Thyroid gland (tissue), 4 donors: ENCODE measurements around the gene HCFC1. TPM values are rescaled to one million over a fixed set of nuclear protein-coding genes. Genes with fewer than 3 reads are reported as not detected.
"Not testable (repeated sequence)": the region's sequence is repeated elsewhere in the genome, so short reads cannot be mapped to it uniquely, and the experiment has no call there.

ENCODE experiments used
- DNase-seq, 2 donors: peaks; one replicate each; pipeline ENCODE4 v3.0.0-alpha.2; 2019
- H3K27ac ChIP-seq, 3 donors: fragments of 200-600 bp; sonication (generic); 1 replicate in 2 of 3; 2 replicates in 1 of 3; pipeline ENCODE4 v1.5.1; 2016 to 2019; ENCODE audit warnings: mild to moderate bottlenecking in 1 of 3, moderate library complexity in 1 of 3
- H3K27me3 ChIP-seq: fragments of 200-600 bp; sonication (generic); one replicate; pipeline ENCODE4 v1.5.1; 2019
- H3K36me3 ChIP-seq, 2 donors: fragments of 200-600 bp; sonication (generic); one replicate each; pipeline ENCODE4 v1.5.1; 2016 to 2019
- H3K4me1 ChIP-seq, 2 donors: fragments of 200-600 bp; sonication (generic); one replicate each; pipeline ENCODE4 v1.5.1; 2017 to 2019
- H3K4me3 ChIP-seq, 3 donors: fragments of 200-600 bp; sonication (generic); replicated peaks in 1 of 3; 1 replicate in 2 of 3; 2 replicates in 1 of 3; pipeline ENCODE4 v1.5.1; 2016; ENCODE audit warnings: mild to moderate bottlenecking in 1 of 3
- H3K9me3 ChIP-seq: fragments of 200-600 bp; sonication (generic); one replicate; pipeline ENCODE4 v1.5.1; 2017
- CTCF ChIP-seq, 6 experiments: fragments of 200-600 bp in 3 of 6; fragments of 450-650 bp in 3 of 6; sonication (generic) in 3 of 6; IDR thresholded peaks; one replicate each; pipeline ENCODE4 v1.5.1; 2016 to 2019; ENCODE audit warnings: antibody characterized with exemption in 6 of 6, mild to moderate bottlenecking in 2 of 6, inconsistent platforms in 1 of 6, moderate library complexity in 1 of 6
- POLR2A ChIP-seq, 2 donors: fragments of 450-650 bp; IDR thresholded peaks; one replicate each; pipeline ENCODE4 v1.6.1; 2017; ENCODE audit warnings: antibody characterized with exemption in 2 of 2, mild to moderate bottlenecking in 2 of 2, moderate library complexity in 1 of 2
- WGBS, 2 donors: methylation state at CpG; one replicate each; pipeline ENCODE4 v1.1.5; 2017; 5-methylcytosine and 5-hydroxymethylcytosine counted together
- intact Hi-C: fragments of 100-400 bp; cut with DNase I; formaldehyde crosslinking; loops from one replicate; pipeline ENCODE4 v1.15.1; 2023
- total RNA-seq, 4 donors: library from RNA; depleted of rRNA; stranded (reverse); fragments of >200 nt; gene quantifications; one replicate each; pipeline ENCODE4 v1.2.3, GENCODE V29; 2016

Gene HCFC1
- total RNA-seq, 4 donors from 2014 or later, result 23.5 to 119 (median 52.3) TPM

GRCh38 chrX:153981771-153982533, 10.3 kb upstream of the HCFC1 start:
- peaks cover 0 to 3% of the 10 kb centered on the region in 2 donors for H3K4me1 ChIP-seq
- DNase-seq, result no peak
- H3K36me3 ChIP-seq, result no peaks in the 10 kb centered on the region
- intact Hi-C loops, result no loop called here
- no peak overlapping the region for H3K4me3 ChIP-seq
- TF ChIP-seq POLR2A (IDR thresholded peaks at IDR 0.05), result no peak
- no peak for TF ChIP-seq CTCF (IDR thresholded peaks at IDR 0.05)
- WGBS, 2 donors, result 76 to 81% methylated on average over 9 to 20 of the region's 52 CpGs
- no peak overlapping the region for H3K27ac ChIP-seq
- no peaks in the 10 kb centered on the region for H3K27me3 ChIP-seq
- H3K9me3 ChIP-seq, result no peaks in the 10 kb centered on the region

DNA sequence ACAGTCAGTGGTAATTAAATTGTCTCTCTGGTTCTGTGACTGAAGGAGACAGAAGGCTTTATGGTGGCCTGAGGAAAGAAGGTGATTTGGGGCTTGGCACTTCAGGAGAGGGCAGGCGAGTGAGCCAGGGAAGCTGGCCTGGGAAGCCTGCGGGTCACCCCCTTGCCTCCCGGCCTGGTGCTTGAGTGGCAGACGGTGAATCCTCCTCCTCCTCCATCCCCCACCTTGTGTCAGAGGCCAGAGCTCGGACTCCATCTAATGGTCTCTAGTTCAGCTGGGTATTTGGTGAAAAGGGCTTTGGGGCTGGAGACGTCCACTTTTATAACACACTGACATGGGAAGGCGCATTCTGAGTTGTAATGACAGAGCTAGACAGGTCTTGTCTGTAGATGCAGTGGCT, 9.6 kb upstream of the HCFC1 start:
- Histone ChIP-seq H3K27me3 (no peaks in the 10 kb centered on the region), H3K9me3 (no peaks in the 10 kb centered on the region), H3K4me3 (no peak overlapping the region), H3K36me3 (no peaks in the 10 kb centered on the region), H3K4me1 (peaks cover 0 to 3% of the 10 kb centered on the region in 2 donors), H3K27ac (no peak overlapping the region)
- TF ChIP-seq POLR2A (IDR thresholded peaks at IDR 0.05) (no peak), CTCF (IDR thresholded peaks at IDR 0.05) (no peak)
- WGBS, 2 donors, result 85 to 90% methylated on average over 6 to 7 of the region's 7 CpGs
- intact Hi-C loops, result no loop called here
- no peak for DNase-seq

DNA sequence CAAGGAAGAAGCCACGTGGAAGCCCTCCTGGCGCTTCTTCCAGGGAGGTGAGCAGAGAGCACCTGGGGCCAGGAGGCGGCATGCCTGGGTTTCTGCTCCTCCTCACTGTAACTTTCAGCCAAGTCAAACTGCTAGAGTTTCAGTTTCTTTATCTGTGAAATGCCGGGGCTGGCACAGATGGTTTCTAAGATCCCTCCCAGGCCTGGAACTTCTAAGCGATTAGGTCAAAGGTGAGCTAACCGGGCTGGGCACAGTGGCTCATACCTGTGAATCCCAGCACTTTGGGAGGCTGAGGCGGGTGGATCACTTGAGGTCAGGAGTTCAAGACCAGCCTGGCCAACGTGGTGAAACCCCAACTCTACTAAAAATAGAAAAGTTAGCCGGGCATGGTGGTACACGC, 8.8 kb upstream of the HCFC1 start:
- H3K4me3 ChIP-seq, H3K9me3 ChIP-seq, intact Hi-C loops, DNase-seq, H3K27me3 ChIP-seq, H3K36me3 ChIP-seq, H3K4me1 ChIP-seq, H3K27ac ChIP-seq: not testable (repeated sequence)
- WGBS, 2 donors, result 89% methylated on average over 3 to 8 of the region's 10 CpGs

GRCh38 chrX:153974726-153975286, 3.2 kb upstream of the HCFC1 start:
- H3K4me1 ChIP-seq, result peaks cover 1 to 12% of the 10 kb centered on the region in 2 donors
- no peaks in the 10 kb centered on the region for H3K36me3 ChIP-seq
- H3K9me3 ChIP-seq, result no peaks in the 10 kb centered on the region
- DNase-seq, result no peak
- TF ChIP-seq CTCF (IDR thresholded peaks at IDR 0.05) (no peak), POLR2A (IDR thresholded peaks at IDR 0.05) (no peak)
- no peaks in the 10 kb centered on the region for H3K27me3 ChIP-seq
- no peak overlapping the region for H3K4me3 ChIP-seq
- no peak overlapping the region for H3K27ac ChIP-seq
- WGBS, 2 donors, result 81 to 89% methylated on average over 3 of the region's 3 CpGs
- intact Hi-C loops, result no loop called here

GRCh38 chrX:153974003-153974725, 2.5 kb upstream of the HCFC1 start:
- Histone ChIP-seq H3K9me3 (no peaks in the 10 kb centered on the region), H3K36me3 (no peaks in the 10 kb centered on the region), H3K27ac (no peak overlapping the region), H3K27me3 (no peaks in the 10 kb centered on the region), H3K4me1 (peaks cover 7 to 19% of the 10 kb centered on the region in 2 donors), H3K4me3 (no peak overlapping the region)
- intact Hi-C loops, result no loop called here
- 80 to 83% methylated on average over 8 to 11 of the region's 14 CpGs for WGBS, 2 donors
- no peak for TF ChIP-seq CTCF (IDR thresholded peaks at IDR 0.05)
- TF ChIP-seq POLR2A (IDR thresholded peaks at IDR 0.05), result no peak
- DNase-seq, result no peak
